MV-4-11 (cell line): ENCODE results near the gene ZNF784.

Experiments
- DNase-seq: peaks from one replicate; lab custom pipeline; 2025; lab: John Stamatoyannopoulos, UW

ZNF784 gene

GRCh38 chr19:55643003-55643886 lies 18.9 kb upstream of the ZNF784 start, which contains the start of gene ZNF581:
Gene ZNF581, plus strand, starts transcription at chr19:55643649. Its CDS starts 923 bp downstream, at chr19:55644572.
- peak; percentile 74 for DNase-seq

GRCh38 chr19:55642153-55643002 lies 18.0 kb upstream of the ZNF784 start:
- no peak for DNase-seq

GRCh38 chr19:55641426-55642152 lies 17.2 kb upstream of the ZNF784 start:
- no peak for DNase-seq

- peak; percentile 40 for DNase-seq
Measured at GRCh38 chr19:55640577-55641425, 16.4 kb upstream of the ZNF784 start, which contains the start of gene ZNF580. Gene ZNF580, plus strand, starts transcription at chr19:55641002. Its CDS starts 1,507 bp downstream, at chr19:55642509.

- DNase-seq: no peak
Measured at GRCh38 chr19:55640043-55640576, 15.7 kb upstream of the ZNF784 start.

- DNase-seq: peak; percentile 76
Measured at GRCh38 chr19:55638864-55639359, 14.5 kb upstream of the ZNF784 start.

GRCh38 chr19:55637534-55637933 lies 13.2 kb upstream of the ZNF784 start:
- DNase-seq: no peak

- no peak for DNase-seq
Measured at GRCh38 chr19:55636723-55637122, 12.4 kb upstream of the ZNF784 start.

GRCh38 chr19:55635856-55636440 lies 11.6 kb upstream of the ZNF784 start:
- DNase-seq: no peak

GRCh38 chr19:55635334-55635717 lies 11.0 kb upstream of the ZNF784 start:
- DNase-seq: no peak

GRCh38 chr19:55633861-55634260 lies 9.5 kb upstream of the ZNF784 start:
- DNase-seq: peak; percentile 64

- DNase-seq: peak; percentile 96
Measured at GRCh38 chr19:55632463-55632834, 8.1 kb upstream of the ZNF784 start.

GRCh38 chr19:55626350-55626749 lies 2.0 kb upstream of the ZNF784 start:
- no peak for DNase-seq

- DNase-seq: no peak
Measured at GRCh38 chr19:55625004-55625326, 599 bp upstream of the ZNF784 start.

GRCh38 chr19:55623561-55623960 lies 805 bp downstream of the ZNF784 start:
- DNase-seq: no peak

- no peak for DNase-seq
Measured at GRCh38 chr19:55623130-55623529, 1.2 kb downstream of the ZNF784 start.

- no peak for DNase-seq
Measured at GRCh38 chr19:55622242-55622969, 2.0 kb downstream of the ZNF784 start.

GRCh38 chr19:55621673-55622231 lies 2.6 kb downstream of the ZNF784 start:
- no peak for DNase-seq

GRCh38 chr19:55621205-55621672 lies 3.1 kb downstream of the ZNF784 start:
- DNase-seq: no peak
